GM10847 (cell line): Measurements from ENCODE around the gene KCNJ15.

Experiments used
- POLR2A ChIP-seq: IDR thresholded peaks from 2 replicates; pipeline ENCODE4 v1.6.1; 2011; ENCODE audit not compliant: insufficient read length; ENCODE audit errors: extremely low read depth

KCNJ15 gene

DNA sequence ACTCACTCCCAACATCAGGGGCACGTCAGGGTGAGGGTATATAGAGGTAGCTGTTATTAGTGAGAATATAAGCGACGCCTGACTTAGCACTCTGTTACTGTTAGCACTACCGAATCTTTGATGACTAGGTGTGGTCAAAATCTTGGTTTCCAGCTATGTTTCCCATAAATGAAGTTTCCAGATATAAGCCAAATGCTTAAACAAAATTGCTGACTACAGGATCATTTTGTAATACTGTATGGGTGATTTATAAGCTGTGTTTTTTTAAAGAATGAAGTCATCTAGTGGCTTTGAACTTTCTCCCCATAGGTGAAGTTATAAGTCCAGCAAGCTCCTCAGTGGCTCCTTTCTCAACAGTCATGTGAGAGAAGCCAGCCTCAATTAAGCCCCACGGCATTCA, 23.7 kb downstream of the KCNJ15 start:
- no peak for TF ChIP-seq POLR2A

DNA sequence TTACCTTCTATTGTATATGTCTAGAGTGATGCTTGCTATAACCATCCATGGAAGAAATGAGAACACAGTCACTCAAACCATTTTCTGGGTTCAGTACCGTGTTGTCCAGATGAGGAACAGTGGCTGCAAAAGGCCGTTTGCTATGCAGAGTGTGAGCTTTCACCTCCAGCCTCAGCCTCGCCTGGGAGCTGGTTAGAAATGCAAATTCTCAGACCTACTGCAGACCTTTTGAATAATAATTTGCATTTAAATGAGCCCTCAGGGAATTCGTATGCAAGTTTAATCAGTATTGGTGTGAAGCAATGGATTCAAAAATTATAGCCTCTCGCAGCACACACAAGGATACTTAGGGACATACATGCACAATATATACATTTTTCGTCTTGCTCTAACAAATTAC, 24.1 kb downstream of the KCNJ15 start:
- no peak for TF ChIP-seq POLR2A

DNA sequence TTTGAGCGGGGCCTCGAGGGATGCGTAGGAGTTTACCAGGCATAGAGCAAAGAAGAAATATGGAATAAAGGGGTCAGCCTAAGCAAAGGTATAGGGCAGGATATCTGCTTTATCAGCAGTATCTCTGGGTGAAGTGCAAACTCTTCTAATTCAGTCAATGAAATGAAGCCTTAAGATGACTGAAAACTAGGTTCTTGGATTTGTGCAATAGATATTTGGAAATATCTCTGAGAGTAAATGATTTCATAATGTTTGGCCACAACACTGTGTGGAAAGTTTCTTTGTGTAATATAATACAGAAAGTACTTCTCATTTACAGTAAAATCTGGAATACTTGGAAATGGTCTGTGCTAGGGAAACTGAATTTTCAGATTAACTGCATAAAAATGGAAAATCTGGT, 26.1 kb downstream of the KCNJ15 start:
- no peak for TF ChIP-seq POLR2A

DNA sequence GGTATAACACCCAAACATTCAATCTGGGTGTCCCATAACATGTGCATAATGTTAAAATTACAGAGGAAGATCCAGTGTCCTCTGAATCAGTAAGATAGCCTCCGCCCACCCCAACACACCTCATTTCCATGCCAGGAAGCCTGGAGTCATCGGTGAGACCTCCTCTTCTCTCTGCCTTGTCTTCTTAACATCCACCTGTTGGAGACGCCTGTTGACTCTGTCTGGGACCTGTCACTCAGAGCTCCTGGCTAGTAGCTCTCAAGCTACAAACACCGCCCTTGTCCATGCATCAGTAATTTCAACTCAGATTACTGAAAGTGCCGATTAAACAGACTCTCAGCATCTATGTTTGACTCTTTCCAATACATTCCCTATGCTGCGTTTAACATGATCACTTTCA, 27.4 kb downstream of the KCNJ15 start:
- no peak for TF ChIP-seq POLR2A

DNA sequence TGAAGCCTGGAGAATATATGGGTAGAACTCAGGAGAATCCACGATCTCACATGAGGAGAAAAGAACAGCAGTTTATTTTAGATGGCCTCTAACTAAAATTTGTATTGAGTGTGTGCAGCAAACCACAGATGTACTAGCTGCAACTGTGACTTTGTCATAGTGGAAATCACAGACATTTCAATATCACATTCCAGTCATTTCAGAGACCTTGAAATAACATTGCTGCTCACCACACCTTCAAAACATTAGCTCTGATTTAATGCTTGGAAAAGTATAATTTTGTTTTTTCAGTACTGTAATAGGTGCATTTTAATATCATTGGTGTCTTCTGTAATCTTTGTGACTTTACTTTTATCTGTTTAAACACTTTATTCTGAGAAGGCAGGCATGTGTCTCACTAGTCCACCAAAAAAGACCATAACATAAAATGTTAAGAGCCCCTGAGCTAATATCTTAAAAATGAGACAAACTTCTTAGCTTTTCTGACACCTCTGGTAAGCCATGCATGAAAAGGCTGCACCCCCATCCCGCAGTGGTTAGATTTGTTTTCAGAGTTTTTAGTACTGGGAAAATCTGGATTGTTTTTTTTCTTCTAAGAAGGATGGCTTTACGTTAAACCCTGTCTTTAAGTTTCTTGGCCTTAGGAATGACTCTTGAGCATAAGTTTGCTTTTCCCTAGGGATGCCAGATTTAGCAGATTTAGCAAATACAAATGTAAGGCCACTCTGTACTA, 30.1 kb downstream of the KCNJ15 start:
- no peak for TF ChIP-seq POLR2A

DNA sequence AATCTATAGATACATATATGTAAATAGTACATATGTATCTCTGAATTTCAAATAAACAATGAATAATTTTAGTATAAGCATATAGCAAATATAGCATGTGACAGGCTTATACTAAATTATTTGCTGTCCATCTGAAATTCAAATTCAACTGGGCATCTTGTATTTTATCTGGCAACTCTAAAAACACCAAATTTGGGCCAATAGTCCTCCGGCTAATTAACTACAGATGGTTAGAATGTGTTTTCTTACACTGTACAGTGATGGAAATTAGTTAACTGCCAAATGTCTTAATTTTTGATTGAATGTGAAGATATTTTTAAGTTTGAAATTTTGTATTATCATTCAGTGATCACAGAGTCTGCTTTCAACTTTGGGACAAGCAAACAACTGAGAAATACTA, 30.7 kb downstream of the KCNJ15 start:
- TF ChIP-seq POLR2A: no peak

DNA sequence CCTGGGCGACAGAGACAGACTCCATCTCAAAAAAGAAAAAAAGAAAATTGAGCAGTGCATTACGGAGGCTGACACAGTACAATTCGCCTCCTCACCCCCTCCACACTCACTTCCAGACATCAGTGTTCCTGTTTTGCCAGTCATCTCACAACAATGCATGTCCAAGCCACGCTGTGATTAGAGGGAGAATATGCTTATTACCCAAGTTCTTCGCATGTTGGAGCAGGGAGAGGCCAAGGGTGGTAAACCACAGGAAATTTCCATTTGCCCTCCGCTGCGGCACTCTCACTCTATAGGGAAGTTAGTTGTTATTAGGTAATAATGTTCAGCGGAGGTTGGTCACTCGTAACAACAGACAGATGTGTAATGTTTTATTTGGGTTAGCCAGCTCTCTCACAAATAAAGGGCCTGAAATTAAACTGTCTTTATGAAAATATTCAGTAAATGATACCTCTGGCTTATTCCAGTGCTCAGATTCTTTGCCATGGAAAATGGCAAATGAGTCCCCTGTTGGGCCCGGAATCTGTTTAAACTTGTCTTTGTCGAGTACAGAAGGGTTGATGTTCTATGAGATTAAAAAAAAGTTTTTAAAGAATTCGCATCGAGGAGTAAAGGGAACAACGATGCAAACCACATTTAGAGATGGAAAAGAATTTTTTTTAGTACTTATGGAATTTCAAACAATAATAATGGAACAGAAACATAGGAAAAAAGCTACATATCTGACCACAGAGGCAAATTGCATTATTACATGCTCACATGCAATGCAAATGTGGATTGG, 33.1 kb downstream of the KCNJ15 start:
- TF ChIP-seq POLR2A: no peak

DNA sequence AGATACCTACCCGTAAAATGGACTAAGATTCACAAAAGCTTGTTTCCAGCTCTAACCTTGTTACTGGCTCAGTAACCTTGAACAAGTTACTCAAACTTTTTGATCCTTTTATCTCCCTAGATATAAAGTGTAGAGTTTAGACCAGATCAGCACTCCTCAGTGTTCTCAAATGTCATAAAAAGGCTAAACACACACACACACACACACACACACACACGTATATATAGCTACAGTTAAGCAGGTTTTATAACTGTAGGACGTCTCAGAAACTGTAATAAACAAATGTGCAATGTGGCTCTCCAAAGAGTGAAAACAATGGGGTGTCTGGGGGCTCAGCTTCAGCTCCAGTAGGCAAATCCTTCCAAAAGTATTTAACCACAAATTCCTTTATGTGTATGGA, 34.0 kb downstream of the KCNJ15 start:
- TF ChIP-seq POLR2A: no peak

DNA sequence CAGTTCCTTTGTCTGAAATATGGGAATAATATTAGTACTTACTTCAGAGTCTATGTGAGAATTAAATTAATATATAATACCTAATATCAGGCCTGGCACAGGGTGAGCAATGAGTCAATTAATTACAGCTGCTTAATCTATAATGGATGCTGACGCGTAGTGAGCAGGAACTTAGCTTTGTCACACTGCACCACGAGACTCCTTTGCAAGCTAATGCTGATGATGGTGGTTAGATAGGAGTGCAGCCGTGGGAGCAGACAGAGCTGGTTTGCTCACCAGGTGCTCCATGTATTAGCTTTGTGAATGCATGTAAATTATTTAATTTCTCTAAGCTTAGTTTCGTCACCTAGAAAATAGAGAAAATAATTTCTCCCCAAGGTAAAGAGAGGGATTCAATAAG, 35.1 kb downstream of the KCNJ15 start:
- no peak for TF ChIP-seq POLR2A

DNA sequence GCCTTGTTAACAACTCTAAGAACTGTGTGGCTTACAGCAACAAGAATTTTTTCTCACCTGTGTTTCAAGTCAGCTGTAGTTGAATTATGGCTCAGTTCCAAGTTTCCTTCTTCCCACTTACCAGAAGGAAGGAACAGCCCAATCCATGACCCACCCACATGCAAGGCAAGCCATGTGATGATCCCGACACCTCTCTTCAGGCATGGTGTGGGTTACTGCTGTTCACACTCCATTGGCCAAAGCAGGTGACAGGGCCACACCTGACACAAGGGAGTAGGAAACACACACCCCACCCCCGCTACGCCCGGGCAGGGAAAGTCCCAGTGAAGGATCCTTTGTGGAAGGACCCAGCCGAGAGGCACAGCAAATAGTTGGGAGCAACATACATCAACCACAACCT, 36.3 kb downstream of the KCNJ15 start:
- no peak for TF ChIP-seq POLR2A

DNA sequence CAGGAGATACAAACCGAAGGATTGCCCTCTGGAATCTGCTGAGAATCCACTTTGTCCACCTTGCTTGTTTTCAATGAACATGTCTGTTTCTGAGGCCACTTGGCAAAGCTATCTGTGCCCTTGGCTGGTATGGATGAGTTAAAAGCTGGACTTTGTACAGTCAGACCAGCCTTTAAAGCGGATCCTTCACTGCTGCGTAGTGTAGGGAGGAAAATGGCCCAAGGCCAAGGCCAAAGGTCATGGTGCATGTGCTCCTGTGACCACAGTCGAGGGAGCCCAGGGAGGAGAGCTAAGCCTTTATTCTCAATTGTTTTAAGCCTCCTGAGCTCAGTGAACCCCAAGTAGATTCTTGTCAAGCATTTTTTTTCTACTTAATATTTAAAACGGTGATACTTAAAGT, 37.0 kb downstream of the KCNJ15 start:
- no peak for TF ChIP-seq POLR2A

DNA sequence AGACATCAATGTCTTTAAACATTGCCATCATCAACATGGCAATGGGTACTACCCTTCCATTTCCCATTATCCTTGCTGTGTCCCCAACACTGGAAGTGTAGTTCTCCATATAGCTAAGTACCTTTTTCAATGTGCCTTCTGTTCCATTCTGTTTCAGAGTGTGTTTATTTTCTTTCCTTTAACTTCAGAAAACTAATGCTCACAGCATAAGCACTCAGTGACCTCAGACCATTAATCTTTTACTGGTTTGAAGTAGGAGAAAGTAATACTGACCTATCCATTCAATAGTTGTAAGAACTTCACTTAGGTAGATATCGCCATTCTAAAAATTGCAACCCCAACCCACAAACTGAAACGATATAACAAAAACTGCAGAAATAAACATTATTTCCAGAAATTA, 37.8 kb downstream of the KCNJ15 start:
- TF ChIP-seq POLR2A: no peak

DNA sequence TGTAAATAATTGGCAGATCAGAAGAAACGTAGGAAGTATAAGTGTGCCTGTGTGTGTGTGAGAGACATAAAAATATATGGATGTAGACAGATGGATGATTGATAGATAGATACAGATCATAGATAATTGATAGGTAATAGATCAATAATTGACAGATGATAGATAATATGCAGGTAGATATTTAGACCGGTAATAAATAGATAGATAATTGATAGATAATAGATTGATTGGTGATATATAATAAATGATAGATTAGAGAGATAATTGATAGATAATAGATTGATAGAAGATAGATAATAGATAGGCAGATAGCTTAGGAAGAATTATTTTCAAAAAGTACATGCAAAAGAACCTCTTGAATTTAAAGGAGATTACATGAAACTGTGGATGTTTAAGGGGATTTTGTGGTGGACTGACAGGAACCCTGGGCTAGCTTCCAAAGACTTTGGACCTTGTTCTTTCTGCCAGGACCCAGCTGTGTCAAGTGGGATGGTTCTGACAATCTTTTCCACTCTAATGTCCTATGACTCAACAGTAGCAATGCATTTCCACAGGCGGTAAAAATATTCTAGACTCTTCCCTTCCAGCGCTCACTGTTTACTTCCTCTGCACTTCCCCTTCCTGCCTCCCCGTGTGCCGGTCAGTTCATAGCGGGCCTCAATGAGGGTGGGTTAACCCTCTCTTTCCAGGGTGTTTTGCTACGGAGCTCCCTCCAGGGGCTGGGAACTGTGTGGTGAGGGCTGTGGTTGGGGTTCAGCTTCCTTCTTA, 39.4 kb downstream of the KCNJ15 start:
- TF ChIP-seq POLR2A: no peak

DNA sequence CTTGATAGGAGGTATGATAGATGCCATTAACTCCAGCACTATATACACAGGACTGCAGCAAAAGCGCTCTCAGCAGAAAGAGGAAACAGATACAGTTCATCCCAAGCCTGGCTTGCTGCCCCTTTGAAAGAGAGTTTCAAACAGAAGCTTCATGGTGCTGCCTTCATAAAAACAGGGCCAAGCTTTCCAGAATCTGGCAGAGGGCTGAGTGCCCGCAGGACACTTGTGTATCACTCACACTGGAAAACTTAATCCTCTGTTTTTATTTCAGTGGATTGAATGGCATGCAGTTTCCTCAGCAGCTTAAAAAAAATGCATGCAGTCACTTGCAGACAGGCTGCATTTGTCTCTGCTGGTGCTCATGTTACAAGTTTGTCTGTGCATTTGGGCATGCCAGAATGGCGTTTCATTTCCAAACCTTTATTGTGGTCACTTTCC, 40.4 kb downstream of the KCNJ15 start:
- TF ChIP-seq POLR2A: no peak

DNA sequence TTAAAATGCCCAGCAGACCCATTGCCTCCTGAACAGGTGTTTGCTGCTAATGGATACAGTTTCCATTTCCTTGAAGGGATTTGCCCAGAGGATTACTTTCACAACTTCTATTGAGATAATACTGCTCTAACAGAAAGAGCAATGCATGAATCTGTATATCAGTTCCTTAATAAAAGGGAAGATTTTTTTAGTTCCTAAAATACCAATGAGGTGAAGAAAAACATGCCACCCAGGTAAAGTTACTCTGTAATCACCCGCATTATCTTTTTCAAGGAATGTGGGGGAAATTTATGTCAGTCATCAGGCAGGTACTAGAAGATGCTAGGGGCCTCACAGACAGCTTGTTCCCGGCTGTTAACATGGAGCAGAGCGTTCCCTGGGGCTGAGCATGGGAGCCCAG, 41.1 kb downstream of the KCNJ15 start:
- TF ChIP-seq POLR2A: no peak

DNA sequence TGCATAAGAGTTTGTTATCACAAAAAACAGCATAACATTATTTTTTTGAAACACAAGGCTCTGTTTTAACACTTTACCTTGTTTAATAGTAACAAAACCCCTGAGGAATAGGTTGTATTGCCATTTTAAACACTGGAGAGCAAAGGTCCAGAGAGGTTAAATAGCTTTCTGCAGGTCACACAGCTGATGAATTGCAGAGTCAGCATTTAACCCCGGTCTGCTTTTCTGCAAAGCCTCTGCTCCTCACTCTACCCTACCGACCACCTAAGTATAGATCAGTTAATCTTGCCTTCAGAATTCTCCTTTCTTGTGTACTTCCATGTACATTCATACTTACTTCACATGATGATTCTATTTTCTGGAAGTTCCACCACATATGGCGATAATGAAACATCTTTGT, 42.0 kb downstream of the KCNJ15 start:
- TF ChIP-seq POLR2A: no peak
